MM.1S (cell line): ENCODE results near the gene VAV3.

Source experiments
- EZH2 ChIP-seq: fragments of 300-600 bp; sonication (generic); optimal IDR thresholded peaks from 2 replicates; pipeline ENCODE3; 2017; ENCODE audit warnings: low read depth, mild to moderate bottlenecking, antibody characterized with exemption, low read length, mixed read lengths
- EZH2phosphoT487 ChIP-seq: fragments of 300-600 bp; sonication (generic); IDR thresholded peaks from 2 replicates; pipeline ENCODE4 v1.6.1; 2018; ENCODE audit warnings: antibody characterized with exemption, low read length
- TF ChIP-seq, protein P1 (sequence below): fragments of 300-600 bp; sonication (generic); IDR thresholded peaks from 2 replicates; pipeline ENCODE4 v1.5.1; 2016; ENCODE audit warnings: antibody characterized with exemption, low read length, mixed read lengths

DNA sequence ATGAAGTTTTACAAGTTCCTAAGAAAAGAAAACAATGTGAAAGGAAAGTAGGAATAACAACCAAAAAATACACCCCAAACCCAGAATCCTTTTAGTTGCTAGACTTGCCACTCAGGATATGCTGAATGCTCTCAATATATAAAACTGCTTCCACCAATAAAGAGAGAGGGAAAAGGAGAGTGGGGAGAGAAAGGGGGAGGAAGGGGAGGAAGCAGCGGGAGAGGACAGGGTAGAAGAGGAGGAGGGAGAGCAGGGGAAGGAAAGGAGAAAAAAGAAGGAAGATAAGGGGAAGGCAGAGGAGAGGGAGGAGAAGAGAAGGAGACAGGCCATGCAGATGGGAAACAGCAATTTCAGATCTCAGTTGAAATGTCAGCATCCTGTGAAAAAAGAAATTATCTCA is 198.4 kb downstream of the VAV3 start:
- TF ChIP-seq, protein P1, sequence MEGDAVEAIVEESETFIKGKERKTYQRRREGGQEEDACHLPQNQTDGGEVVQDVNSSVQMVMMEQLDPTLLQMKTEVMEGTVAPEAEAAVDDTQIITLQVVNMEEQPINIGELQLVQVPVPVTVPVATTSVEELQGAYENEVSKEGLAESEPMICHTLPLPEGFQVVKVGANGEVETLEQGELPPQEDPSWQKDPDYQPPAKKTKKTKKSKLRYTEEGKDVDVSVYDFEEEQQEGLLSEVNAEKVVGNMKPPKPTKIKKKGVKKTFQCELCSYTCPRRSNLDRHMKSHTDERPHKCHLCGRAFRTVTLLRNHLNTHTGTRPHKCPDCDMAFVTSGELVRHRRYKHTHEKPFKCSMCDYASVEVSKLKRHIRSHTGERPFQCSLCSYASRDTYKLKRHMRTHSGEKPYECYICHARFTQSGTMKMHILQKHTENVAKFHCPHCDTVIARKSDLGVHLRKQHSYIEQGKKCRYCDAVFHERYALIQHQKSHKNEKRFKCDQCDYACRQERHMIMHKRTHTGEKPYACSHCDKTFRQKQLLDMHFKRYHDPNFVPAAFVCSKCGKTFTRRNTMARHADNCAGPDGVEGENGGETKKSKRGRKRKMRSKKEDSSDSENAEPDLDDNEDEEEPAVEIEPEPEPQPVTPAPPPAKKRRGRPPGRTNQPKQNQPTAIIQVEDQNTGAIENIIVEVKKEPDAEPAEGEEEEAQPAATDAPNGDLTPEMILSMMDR = no peak
- no peak for TF ChIP-seq EZH2
- no peak for TF ChIP-seq EZH2phosphoT487
